HAP-1 (cell line): Measurements from ENCODE around the gene KIF15.
A peak's percentile ranks its signal among the peaks of the same experiment; 100 is the strongest.

Experiments used
- DNase-seq, 2 experiments: peaks; one replicate each; pipeline ENCODE4 v3.0.0-alpha.2; 2016 to 2020; ENCODE audit warnings: low spot score in 2 of 2
- H3K27me3 ChIP-seq: fragments of 250-450 bp; sonication (Bioruptor Pico); 2 replicates; pipeline ENCODE4 v1.5.1; 2020; ENCODE audit warnings: low read depth, mild to moderate bottlenecking, moderate library complexity
- H3K36me3 ChIP-seq: fragments of 250-450 bp; sonication (Bioruptor Pico); replicated peaks from 2 replicates; pipeline ENCODE4 v1.5.1; 2020; ENCODE audit warnings: mild to moderate bottlenecking
- H3K4me1 ChIP-seq: fragments of 250-450 bp; sonication (Bioruptor Pico); 2 replicates; pipeline ENCODE4 v1.5.1; 2020; ENCODE audit warnings: mild to moderate bottlenecking
- H3K4me3 ChIP-seq: fragments of 250-450 bp; sonication (Bioruptor Pico); 2 replicates; pipeline ENCODE4 v1.5.1; 2020; ENCODE audit warnings: mild to moderate bottlenecking, moderate library complexity
- H3K9me3 ChIP-seq: fragments of 250-450 bp; sonication (Bioruptor Pico); 2 replicates; pipeline ENCODE4 v1.5.1; 2020; ENCODE audit warnings: mild to moderate bottlenecking, moderate library complexity
- in situ Hi-C: fragments of 300-500 bp; cut with MboI; formaldehyde crosslinking; loops from 3 replicates; pipeline ENCODE4 v1.14.3; 2020; ENCODE audit warnings: low sequenced_read_pairs, inconsistent platforms, mixed read lengths

Gene KIF15, protein sequence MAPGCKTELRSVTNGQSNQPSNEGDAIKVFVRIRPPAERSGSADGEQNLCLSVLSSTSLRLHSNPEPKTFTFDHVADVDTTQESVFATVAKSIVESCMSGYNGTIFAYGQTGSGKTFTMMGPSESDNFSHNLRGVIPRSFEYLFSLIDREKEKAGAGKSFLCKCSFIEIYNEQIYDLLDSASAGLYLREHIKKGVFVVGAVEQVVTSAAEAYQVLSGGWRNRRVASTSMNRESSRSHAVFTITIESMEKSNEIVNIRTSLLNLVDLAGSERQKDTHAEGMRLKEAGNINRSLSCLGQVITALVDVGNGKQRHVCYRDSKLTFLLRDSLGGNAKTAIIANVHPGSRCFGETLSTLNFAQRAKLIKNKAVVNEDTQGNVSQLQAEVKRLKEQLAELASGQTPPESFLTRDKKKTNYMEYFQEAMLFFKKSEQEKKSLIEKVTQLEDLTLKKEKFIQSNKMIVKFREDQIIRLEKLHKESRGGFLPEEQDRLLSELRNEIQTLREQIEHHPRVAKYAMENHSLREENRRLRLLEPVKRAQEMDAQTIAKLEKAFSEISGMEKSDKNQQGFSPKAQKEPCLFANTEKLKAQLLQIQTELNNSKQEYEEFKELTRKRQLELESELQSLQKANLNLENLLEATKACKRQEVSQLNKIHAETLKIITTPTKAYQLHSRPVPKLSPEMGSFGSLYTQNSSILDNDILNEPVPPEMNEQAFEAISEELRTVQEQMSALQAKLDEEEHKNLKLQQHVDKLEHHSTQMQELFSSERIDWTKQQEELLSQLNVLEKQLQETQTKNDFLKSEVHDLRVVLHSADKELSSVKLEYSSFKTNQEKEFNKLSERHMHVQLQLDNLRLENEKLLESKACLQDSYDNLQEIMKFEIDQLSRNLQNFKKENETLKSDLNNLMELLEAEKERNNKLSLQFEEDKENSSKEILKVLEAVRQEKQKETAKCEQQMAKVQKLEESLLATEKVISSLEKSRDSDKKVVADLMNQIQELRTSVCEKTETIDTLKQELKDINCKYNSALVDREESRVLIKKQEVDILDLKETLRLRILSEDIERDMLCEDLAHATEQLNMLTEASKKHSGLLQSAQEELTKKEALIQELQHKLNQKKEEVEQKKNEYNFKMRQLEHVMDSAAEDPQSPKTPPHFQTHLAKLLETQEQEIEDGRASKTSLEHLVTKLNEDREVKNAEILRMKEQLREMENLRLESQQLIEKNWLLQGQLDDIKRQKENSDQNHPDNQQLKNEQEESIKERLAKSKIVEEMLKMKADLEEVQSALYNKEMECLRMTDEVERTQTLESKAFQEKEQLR (N-terminal part only)

DNA sequence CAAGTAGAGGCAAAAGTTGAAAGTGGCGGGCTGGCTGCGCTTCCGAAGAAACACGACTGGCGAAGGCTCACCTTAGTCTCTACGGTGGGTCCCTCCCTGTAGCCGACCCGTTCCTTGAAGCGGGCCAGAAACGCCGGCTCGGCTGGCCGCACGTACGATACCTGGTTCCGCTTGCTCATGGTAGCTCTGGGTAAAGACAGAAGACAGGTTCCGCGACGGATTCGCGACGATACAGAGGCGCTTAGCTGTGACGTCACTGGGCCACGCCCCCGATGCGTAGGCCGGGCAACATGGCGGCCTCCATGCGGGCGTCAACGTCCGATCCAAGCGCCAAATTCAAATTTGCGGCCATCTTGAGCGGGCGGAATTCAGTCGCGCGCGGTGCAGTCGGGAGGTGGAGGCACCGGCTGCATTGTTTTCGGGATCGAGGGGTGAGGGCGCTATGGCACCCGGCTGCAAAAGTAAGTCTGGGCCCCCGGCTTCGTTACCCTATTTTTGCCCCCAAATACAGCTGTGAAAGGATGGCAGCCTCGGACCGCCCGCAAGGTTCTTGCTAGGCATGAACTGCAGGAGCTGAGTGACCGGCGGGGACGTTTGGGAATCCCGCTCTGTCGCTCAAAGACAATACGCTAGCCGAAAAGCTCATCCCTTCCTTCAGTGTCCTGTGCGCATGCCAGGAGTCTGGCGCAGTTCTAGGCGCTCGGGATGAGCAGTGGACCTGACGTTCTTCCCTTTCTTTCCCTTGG is at the start of gene KIF15, which contains the start of gene KIAA1143:
Gene KIF15 (plus strand): TSS at position 371 of the 746 bp plus-strand sequence. CDS start 72 bp downstream, at position 443.
Gene KIAA1143 (minus strand): TSS at position 196 of the 746 bp plus-strand sequence. CDS start 17 bp downstream, at position 179.
- Histone ChIP-seq H3K4me3 (peak within 1 kb of the TSS; percentile 86), H3K27me3 (no peaks in the 10 kb centered on the region), H3K9me3 (peaks cover 24% of the 10 kb centered on the region), H3K36me3 (peaks cover 47% of the 10 kb centered on the region), H3K4me1 (peaks cover 4% of the 10 kb centered on the region; the same call in 1 of the 2 replicates)
- DNase-seq: peak; percentile 88 to 96
- in situ Hi-C loops: loop anchor here (25.0 kb wide), 1 partner anchor 424 kb away; the partner anchor contains the start of gene TCAIM

DNA sequence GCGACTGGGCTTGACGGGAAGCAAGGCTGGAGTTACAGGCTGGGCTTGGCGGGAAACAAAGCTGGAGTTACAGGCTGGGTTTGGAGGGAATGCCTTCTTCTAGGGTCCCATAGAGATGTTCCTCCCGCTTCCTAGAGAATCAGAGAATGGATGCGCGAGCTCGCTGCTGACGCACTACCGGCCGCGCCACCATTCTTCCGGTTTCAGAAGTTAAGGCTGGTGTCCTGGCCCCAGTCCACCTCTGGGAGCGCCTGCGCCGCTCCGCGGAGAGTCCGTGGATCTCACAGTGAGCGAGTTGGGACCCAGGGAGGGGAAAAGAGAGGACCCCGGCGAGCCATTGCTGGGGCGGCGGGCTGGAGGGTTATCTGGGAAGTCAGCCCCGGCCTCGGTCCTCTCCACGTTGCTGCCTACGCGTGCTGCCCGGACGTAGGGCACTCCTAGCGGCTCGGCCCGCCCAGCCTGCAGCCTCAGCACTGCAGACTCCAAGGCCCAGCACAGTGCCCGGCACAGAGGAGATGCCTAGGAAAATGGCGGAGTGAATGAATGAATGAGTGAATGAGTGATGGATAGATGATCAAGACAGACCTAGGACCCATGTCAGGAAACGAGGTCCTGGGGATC is 49.0 kb upstream of the KIF15 start, which contains the start of gene ZNF502:
Gene ZNF502 (plus strand): TSS at position 206 of the 621 bp plus-strand sequence. CDS start 7,602 bp downstream, outside the sequence.
- DNase-seq: no peak
- no peaks in the 10 kb centered on the region for H3K27me3 ChIP-seq
- no peaks in the 10 kb centered on the region for H3K4me1 ChIP-seq
- in situ Hi-C loops: no loop called here
- no peaks in the 10 kb centered on the region for H3K36me3 ChIP-seq
- no peak within 1 kb of the TSS for H3K4me3 ChIP-seq
- no peaks in the 10 kb centered on the region for H3K9me3 ChIP-seq

DNA sequence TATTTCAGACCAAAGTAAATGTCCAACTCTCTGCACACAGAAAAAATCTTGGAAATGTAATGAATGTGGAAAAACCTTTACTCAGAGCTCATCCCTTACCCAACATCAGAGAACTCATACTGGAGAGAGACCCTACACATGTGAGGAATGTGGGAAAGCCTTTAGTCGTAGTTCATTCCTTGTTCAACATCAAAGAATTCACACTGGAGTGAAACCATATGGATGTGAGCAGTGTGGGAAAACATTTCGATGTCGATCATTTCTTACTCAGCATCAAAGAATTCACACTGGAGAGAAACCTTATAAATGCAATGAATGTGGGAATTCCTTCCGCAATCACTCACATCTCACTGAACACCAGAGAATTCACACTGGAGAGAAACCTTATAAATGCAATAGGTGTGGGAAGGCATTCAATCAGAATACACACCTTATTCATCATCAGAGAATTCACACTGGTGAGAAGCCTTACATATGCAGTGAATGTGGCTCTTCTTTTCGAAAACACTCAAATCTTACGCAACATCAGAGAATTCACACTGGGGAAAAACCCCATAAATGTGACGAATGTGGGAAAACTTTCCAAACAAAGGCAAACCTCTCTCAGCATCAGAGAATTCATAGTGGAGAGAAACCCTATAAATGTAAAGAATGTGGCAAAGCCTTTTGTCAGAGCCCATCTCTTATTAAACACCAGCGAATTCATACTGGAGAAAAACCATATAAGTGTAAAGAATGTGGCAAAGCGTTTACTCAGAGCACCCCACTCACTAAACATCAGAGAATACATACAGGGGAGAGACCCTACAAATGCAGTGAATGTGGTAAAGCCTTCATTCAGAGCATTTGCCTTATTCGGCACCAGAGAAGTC is 40.1 kb upstream of the KIF15 start:
- H3K4me1 ChIP-seq: no peaks in the 10 kb centered on the region
- DNase-seq: no peak
- no peak overlapping the region for H3K4me3 ChIP-seq
- H3K27me3 ChIP-seq: no peaks in the 10 kb centered on the region
- in situ Hi-C loops: no loop called here
- H3K9me3 ChIP-seq: peaks cover 16% of the 10 kb centered on the region; the same call in 1 of the 2 replicates
- H3K36me3 ChIP-seq: no peaks in the 10 kb centered on the region

DNA sequence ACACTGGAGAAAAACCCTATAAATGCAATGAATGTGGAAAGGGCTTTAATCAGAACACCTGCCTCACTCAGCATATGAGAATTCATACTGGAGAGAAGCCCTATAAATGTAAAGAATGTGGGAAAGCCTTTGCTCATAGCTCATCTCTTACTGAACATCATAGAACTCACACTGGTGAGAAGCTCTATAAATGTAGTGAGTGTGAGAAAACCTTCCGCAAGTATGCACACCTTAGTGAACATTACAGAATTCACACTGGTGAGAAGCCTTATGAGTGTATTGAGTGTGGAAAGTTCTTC is 39.5 kb upstream of the KIF15 start:
- Histone ChIP-seq H3K4me3 (no peak overlapping the region), H3K27me3 (no peaks in the 10 kb centered on the region), H3K9me3 (peaks cover 16% of the 10 kb centered on the region; the same call in 1 of the 2 replicates), H3K4me1 (no peaks in the 10 kb centered on the region), H3K36me3 (no peaks in the 10 kb centered on the region)
- DNase-seq: no peak
- in situ Hi-C loops: no loop called here

DNA sequence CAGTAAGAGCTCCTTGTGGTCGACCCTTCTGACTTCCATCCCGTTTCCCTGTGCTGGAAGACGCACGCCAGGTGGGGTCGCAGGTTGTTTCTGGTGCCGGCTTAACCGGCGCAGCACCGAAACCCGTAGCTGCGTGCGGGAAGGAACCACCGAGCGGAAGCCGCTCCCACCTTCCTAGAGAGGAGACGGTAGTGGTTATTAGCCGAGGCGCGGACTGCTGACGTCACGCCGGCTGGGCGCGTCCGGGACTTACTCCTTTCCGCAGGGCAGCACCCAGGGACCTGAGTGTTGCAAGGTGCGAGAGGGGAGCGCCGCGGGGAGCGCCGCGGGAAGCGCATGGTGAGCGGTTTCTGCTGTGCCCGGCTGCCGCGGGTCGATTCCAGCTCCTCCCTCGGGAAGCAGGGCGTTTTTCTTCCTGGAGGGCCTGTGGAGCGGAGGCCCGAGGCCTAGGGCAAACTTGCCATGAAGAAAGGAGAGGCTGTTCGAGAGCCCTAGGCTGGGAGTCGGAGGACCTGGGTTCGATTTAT is 32.1 kb upstream of the KIF15 start, which contains the start of gene ZNF501:
Gene ZNF501 (plus strand): TSS at position 252 of the 527 bp plus-strand sequence. CDS start 4,787 bp downstream, outside the sequence.
- Histone ChIP-seq H3K4me1 (no peaks in the 10 kb centered on the region), H3K9me3 (peaks cover 3% of the 10 kb centered on the region), H3K36me3 (no peaks in the 10 kb centered on the region), H3K4me3 (no peak within 1 kb of the TSS), H3K27me3 (no peaks in the 10 kb centered on the region)
- in situ Hi-C loops: no loop called here
- no peak for DNase-seq

DNA sequence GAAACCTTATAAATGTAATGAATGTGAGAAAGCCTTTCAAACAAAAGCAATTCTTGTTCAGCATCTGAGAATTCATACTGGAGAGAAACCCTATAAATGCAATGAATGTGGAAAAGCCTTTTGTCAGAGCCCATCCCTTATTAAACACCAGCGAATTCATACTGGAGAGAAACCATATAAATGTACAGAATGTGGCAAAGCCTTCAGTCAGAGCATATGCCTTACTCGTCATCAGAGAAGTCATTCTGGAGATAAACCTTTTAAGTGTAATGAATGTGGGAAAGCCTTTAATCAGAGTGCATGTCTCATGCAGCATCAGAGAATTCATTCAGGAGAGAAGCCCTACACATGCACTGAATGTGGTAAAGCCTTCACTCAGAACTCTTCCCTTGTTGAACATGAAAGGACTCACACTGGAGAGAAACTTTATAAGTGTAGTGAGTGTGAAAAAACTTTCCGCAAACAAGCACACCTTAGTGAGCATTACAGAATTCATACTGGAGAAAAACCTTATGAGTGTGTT is 26.9 kb upstream of the KIF15 start:
- no peak for DNase-seq
- in situ Hi-C loops: no loop called here
- H3K27me3 ChIP-seq: no peaks in the 10 kb centered on the region
- H3K9me3 ChIP-seq: peaks cover 5% of the 10 kb centered on the region
- no peaks in the 10 kb centered on the region for H3K36me3 ChIP-seq
- H3K4me3 ChIP-seq: no peak overlapping the region
- no peaks in the 10 kb centered on the region for H3K4me1 ChIP-seq

DNA sequence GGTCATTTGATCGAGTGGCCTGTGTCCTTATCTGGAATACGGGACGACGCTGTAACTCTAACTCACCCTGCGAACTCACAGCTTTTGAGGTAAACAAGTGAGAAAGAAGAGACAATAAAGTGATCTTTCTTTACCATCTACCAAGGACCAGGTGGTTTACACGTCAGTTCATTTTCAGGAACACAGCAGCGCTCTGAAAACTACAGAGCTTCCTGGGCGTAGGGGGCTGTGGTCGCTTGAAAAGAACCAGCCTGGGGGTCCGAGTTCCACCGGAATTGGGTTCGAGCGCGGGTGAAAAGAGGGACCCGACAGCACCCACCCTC is 532 bp upstream of the KIF15 start:
- Histone ChIP-seq H3K9me3 (peaks cover 24% of the 10 kb centered on the region), H3K36me3 (peaks cover 43% of the 10 kb centered on the region), H3K4me3 (peak overlapping the region; percentile 86), H3K27me3 (no peaks in the 10 kb centered on the region), H3K4me1 (peaks cover 4% of the 10 kb centered on the region; the same call in 1 of the 2 replicates)
- no peak for DNase-seq
- in situ Hi-C loops: loop anchor here (25.0 kb wide), 1 partner anchor 424 kb away; the partner anchor contains the start of gene TCAIM

DNA sequence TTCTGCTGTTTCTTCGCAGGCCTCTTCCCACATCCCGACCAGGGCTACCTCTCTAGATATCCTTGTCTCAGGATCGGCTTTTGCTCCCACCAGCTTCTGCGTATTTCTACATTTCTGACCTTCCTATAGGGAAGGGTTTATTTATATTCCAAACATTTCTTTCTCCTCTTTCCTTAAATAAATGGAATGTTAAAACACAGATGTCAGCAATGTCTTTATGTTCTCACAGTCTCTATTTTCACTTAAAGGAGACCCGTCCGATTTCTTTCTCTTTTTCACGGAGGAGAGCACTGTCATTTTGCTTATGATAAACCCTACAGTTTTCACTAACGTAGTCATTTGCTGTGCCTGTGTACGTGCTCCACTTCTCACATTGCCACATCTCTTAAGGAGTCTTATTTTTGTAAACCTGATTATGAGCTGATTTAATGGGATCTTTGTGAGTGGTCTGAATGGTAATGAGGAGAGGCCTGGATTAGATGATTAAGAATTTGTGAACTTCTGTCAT is 630 bp downstream of the KIF15 start:
- Histone ChIP-seq H3K36me3 (peaks cover 46% of the 10 kb centered on the region), H3K4me1 (peaks cover 4% of the 10 kb centered on the region; the same call in 1 of the 2 replicates), H3K9me3 (peaks cover 24% of the 10 kb centered on the region), H3K4me3 (peak overlapping the region; percentile 86), H3K27me3 (no peaks in the 10 kb centered on the region)
- in situ Hi-C loops: loop anchor here (25.0 kb wide), 1 partner anchor 425 kb away; the partner anchor contains the start of gene TCAIM
- no peak for DNase-seq

DNA sequence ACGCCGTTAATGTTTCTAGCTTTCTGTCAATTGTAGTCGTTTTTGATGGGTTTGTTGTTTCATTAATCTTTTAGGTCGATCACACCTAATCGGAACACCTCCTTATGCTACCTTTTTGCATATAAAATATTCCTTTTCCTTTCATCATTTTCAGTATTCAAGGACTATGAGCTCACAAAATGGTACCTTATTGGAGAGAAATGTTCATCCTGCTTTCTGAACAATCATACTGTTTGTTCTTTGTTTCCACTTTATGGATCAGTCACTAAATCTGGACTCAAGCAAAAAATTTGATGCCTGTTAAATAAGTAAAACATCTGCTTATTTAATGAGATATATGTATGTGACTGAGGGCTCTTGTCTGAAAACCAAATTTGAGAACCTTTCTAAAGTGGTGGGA is 1.1 kb downstream of the KIF15 start:
- no peak for DNase-seq
- Histone ChIP-seq H3K4me3 (peak overlapping the region; percentile 86), H3K9me3 (peaks cover 24% of the 10 kb centered on the region), H3K4me1 (peaks cover 4% of the 10 kb centered on the region; the same call in 1 of the 2 replicates), H3K36me3 (peaks cover 41% of the 10 kb centered on the region), H3K27me3 (no peaks in the 10 kb centered on the region)
- in situ Hi-C loops: loop anchor here (25.0 kb wide), 1 partner anchor 425 kb away; the partner anchor contains the start of gene TCAIM

DNA sequence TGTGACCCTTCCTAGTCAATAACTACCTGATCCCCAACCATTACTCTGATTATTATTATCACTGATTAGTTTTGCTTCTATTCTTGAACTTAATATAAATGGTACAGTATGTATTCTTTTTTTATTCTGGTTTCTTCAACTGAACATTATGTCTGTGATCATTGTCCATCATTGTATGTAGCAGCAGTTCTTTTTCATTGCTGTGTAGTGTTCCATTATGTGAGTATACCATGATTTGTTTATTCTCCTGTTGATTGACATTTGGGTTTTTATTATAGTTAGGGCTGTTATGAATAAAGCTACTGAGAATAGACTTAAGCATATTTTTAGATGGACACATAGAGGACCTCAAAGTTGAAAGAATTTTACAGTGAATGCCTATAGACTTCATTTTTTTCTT is 2.7 kb downstream of the KIF15 start:
- H3K4me3 ChIP-seq: no peak overlapping the region
- no peaks in the 10 kb centered on the region for H3K27me3 ChIP-seq
- DNase-seq: no peak
- peaks cover 15% of the 10 kb centered on the region for H3K9me3 ChIP-seq
- peaks cover 4% of the 10 kb centered on the region; the same call in 1 of the 2 replicates for H3K4me1 ChIP-seq
- H3K36me3 ChIP-seq: peaks cover 34% of the 10 kb centered on the region
- in situ Hi-C loops: loop anchor here (25.0 kb wide), 1 partner anchor 427 kb away; the partner anchor contains the start of gene TCAIM
